ENCODE results near the gene LAYN. TPM values are rescaled to one million over a fixed set of nuclear protein-coding genes. Genes with fewer than 3 reads are reported as not detected.
A peak's percentile ranks its signal among the peaks of the same experiment; 100 is the strongest.

LAYN gene
- total RNA-seq, 1 donor from 2014 or later, result 10.6 TPM

DNA sequence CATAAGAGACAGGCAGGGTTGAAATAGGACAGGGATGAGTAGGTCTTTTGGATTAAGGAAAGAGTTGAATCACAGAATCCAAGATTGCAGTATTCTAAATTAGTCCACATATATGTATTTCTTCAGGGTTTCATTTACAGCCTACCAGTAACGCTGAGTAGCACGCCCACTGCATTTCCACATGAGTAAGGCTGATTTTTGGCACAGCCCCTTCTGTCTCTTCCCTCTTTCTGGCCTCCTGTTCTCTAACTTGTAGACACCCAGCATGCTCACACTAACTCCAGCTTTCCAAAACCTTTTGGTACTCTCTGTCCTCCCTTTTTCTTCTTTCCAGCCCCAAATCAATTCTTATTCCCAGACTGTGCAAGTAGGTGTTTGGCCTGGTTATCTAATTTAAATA is 58.0 kb downstream of the LAYN start:
- no peak for DNase-seq (ENCODE audit: low spot score)
- TF ChIP-seq CTCF (IDR thresholded peaks at IDR 0.05), result no peak
- Mint-ChIP-seq H3K27me3 (ENCODE audit: low read depth) (no peaks in the 10 kb centered on the region), H3K4me1 (ENCODE audit: low read depth) (peaks cover 14% of the 10 kb centered on the region), H3K9me3 (ENCODE audit: low read depth) (peaks cover 3% of the 10 kb centered on the region), H3K36me3 (ENCODE audit: low read depth) (no peaks in the 10 kb centered on the region), H3K4me3 (ENCODE audit: unreplicated experiment) (no peak overlapping the region), H3K27ac (ENCODE audit: unreplicated experiment) (no peak overlapping the region)

- Mint-ChIP-seq H3K27me3 (ENCODE audit: low read depth) (no peaks in the 10 kb centered on the region), H3K9me3 (ENCODE audit: low read depth) (no peaks in the 10 kb centered on the region), H3K36me3 (ENCODE audit: low read depth) (no peaks in the 10 kb centered on the region), H3K4me1 (ENCODE audit: low read depth) (peaks cover 29% of the 10 kb centered on the region), H3K4me3 (ENCODE audit: unreplicated experiment) (peak overlapping the region; percentile 79), H3K27ac (ENCODE audit: unreplicated experiment) (peak overlapping the region; percentile 83)
- DNase-seq (ENCODE audit: low spot score), result no peak
- no peak for TF ChIP-seq CTCF (IDR thresholded peaks at IDR 0.05)
These were observed 61.1 kb downstream of the LAYN start for GRCh38 chr11:111601636-111601978.

- Mint-ChIP-seq H3K4me1 (ENCODE audit: low read depth) (peaks cover 33% of the 10 kb centered on the region), H3K27ac (ENCODE audit: unreplicated experiment) (peak within 1 kb of the TSS; percentile 84), H3K9me3 (ENCODE audit: low read depth) (no peaks in the 10 kb centered on the region), H3K4me3 (ENCODE audit: unreplicated experiment) (peak within 1 kb of the TSS; percentile 86), H3K36me3 (ENCODE audit: low read depth) (no peaks in the 10 kb centered on the region), H3K27me3 (ENCODE audit: low read depth) (no peaks in the 10 kb centered on the region)
- peak; percentile 96 for TF ChIP-seq CTCF (IDR thresholded peaks at IDR 0.05)
- DNase-seq (ENCODE audit: low spot score), result peak; percentile 98
These were observed 61.7 kb downstream of the LAYN start, which contains the start of gene SIK2 for GRCh38 chr11:111601979-111602864. Gene SIK2, plus strand, starts transcription at chr11:111602449. Its CDS starts 115 bp downstream, at chr11:111602564.

DNA sequence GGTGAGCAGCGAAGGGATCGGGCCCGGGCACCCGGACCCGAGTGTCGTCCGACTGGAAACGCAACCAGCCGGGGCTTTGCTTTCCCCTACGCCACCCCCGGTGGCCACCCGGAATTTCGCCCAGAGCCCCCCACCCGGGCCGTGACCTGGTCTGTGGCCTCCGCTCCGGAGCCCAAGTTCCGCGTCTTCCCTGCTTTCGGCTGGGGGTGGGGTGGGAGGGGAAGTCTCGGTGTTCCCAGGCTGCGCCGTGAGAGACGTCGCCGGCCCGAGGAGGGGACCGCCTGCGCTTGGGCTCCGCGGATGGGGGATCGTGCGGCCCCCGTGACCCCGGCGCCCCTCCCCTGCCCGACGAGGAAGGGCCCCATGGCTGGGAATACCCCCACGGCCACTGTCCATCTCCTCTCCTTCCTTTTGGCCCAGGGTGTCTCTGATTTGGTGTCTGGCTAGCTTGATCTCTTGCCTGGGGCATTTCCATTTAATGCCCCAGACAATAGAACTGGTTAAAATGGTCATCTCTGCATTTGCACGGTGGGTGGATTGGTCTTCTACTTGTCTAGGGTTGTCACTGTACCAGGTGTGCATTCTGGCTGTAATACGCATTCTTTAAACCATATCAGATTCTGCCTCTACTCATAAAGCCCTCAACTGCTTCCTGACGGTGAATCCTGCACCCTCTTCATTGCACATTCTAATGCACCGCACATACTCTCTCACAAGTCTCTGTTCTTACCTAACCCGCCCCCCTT is 62.5 kb downstream of the LAYN start:
- Mint-ChIP-seq H3K36me3 (ENCODE audit: low read depth) (no peaks in the 10 kb centered on the region), H3K27ac (ENCODE audit: unreplicated experiment) (peak overlapping the region; percentile 84), H3K9me3 (ENCODE audit: low read depth) (no peaks in the 10 kb centered on the region), H3K27me3 (ENCODE audit: low read depth) (no peaks in the 10 kb centered on the region), H3K4me3 (ENCODE audit: unreplicated experiment) (peak overlapping the region; percentile 86), H3K4me1 (ENCODE audit: low read depth) (peaks cover 33% of the 10 kb centered on the region)
- TF ChIP-seq CTCF (IDR thresholded peaks at IDR 0.05), result no peak
- DNase-seq (ENCODE audit: low spot score), result no peak

GRCh38 chr11:111603611-111604130 is 63.2 kb downstream of the LAYN start:
- Mint-ChIP-seq H3K9me3 (ENCODE audit: low read depth) (no peaks in the 10 kb centered on the region), H3K36me3 (ENCODE audit: low read depth) (no peaks in the 10 kb centered on the region), H3K4me3 (ENCODE audit: unreplicated experiment) (peak overlapping the region; percentile 86), H3K27ac (ENCODE audit: unreplicated experiment) (peak overlapping the region; percentile 84), H3K27me3 (ENCODE audit: low read depth) (no peaks in the 10 kb centered on the region), H3K4me1 (ENCODE audit: low read depth) (peaks cover 31% of the 10 kb centered on the region)
- no peak for TF ChIP-seq CTCF (IDR thresholded peaks at IDR 0.05)
- DNase-seq (ENCODE audit: low spot score), result no peak

Data from chondrocyte (in vitro differentiated cells).